ENCODE data around the gene PRSS22. TPM values are rescaled to one million over a fixed set of nuclear protein-coding genes. Genes with fewer than 3 reads are reported as not detected.

PRSS22 gene
- polyA plus RNA-seq, 1 donor from 2014 or later, result not detected

DNA sequence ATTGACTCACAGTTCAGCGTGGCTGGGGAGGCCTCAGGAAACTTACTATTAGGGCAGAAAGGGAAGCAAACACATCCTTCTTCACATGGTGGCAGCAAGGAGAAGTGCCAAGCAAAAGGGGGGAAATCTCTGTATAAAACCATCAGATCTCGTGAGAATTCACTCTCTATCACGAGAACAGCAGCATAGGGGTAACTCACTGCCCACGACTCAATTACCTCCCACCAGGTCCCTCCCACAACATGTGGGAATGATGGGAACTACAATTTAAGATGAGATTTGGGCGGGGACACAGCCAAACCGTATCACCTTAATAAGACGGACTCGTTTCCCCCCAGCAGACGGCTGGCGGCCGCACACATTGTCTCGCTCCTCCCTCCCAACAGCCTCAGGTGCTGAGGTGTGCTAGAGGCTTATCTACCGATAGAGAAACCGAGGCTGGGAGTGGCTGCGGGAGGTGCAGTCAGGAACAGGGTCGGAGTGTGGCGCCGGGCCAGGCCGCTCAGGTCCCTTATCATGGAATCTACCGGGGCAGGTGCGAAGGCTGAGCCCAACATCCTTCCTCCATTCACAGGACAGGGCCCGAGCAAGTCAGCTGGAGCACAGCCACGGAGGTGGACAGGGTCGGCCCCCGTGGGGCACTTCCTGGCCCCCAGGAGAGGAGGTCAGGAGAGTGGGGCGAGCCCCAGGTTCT is 32.8 kb downstream of the PRSS22 start:
- H3K4me3 ChIP-seq (ENCODE audit: low read length), result no peak overlapping the region
- H3K79me2 ChIP-seq (replicated peaks; ENCODE audit: insufficient read depth, low read length), result no peaks in the 10 kb centered on the region
- no peaks in the 10 kb centered on the region for H3K36me3 ChIP-seq (ENCODE audit: insufficient read depth, low read length)
- no peak overlapping the region for H3K9ac ChIP-seq (ENCODE audit: low read length)
- no peaks in the 10 kb centered on the region for H3K9me2 ChIP-seq (ENCODE audit: insufficient read depth, low read length)
- H2AFZ ChIP-seq (ENCODE audit: low read depth, low read length), result no peak overlapping the region
- no peak overlapping the region for H3K27ac ChIP-seq (ENCODE audit: low read length)
- no peaks in the 10 kb centered on the region for H3F3A ChIP-seq (ENCODE audit: insufficient read depth, low read length, poor library complexity, severe bottlenecking)
- H3K4me2 ChIP-seq (ENCODE audit: low read length), result no peak overlapping the region
- TF ChIP-seq POLR2AphosphoS5 (IDR thresholded peaks at IDR 0.05) (no peak), MXI1 (conservative IDR thresholded peaks at IDR 0.05; ENCODE audit: poor library complexity, severe bottlenecking) (no peak), RAD21 (conservative IDR thresholded peaks at IDR 0.05) (no peak)
- H3K27me3 ChIP-seq (ENCODE audit: insufficient read depth, low read depth, low read length), result no peaks in the 10 kb centered on the region
- no peaks in the 10 kb centered on the region for H3K9me3 ChIP-seq (ENCODE audit: low read length)
- H4K20me1 ChIP-seq (ENCODE audit: insufficient read depth), result no peaks in the 10 kb centered on the region

DNA sequence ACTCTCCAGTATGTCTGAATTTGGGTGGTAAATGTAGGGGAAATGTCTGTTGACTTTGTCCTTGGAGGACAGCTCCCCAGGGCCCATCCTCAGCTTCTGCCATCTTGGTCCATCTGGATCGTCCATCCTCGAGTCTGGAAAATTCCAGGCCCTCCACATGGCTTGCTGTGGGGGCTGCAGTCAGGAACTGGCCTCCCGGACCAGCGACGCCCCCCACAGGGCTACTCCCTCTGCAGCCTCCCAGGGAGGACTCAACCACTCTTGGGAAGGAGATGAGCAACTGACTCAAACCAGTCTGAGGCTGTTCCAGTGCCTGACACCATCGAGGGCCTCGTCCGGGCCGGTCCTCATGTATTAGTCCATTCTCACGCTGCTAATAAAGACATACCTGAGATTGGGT is 33.3 kb downstream of the PRSS22 start:
- H3K4me3 ChIP-seq (ENCODE audit: low read length), result no peak overlapping the region
- no peaks in the 10 kb centered on the region for H3K27me3 ChIP-seq (ENCODE audit: insufficient read depth, low read depth, low read length)
- no peaks in the 10 kb centered on the region for H3K9me3 ChIP-seq (ENCODE audit: low read length)
- H3K79me2 ChIP-seq (replicated peaks; ENCODE audit: insufficient read depth, low read length), result no peaks in the 10 kb centered on the region
- no peak overlapping the region for H2AFZ ChIP-seq (ENCODE audit: low read depth, low read length)
- no peak overlapping the region for H3K4me2 ChIP-seq (ENCODE audit: low read length)
- TF ChIP-seq RAD21 (conservative IDR thresholded peaks at IDR 0.05), result no peak
- no peak for TF ChIP-seq MXI1 (conservative IDR thresholded peaks at IDR 0.05; ENCODE audit: poor library complexity, severe bottlenecking)
- no peak for TF ChIP-seq TAF1 (IDR thresholded peaks at IDR 0.05; ENCODE audit: low read depth)
- no peak for TF ChIP-seq REST (IDR thresholded peaks at IDR 0.05; ENCODE audit: borderline replicate concordance)
- TF ChIP-seq SMC3 (conservative IDR thresholded peaks at IDR 0.05; ENCODE audit: poor library complexity), result no peak
- TF ChIP-seq CTCF (IDR thresholded peaks at IDR 0.05; ENCODE audit: poor library complexity, severe bottlenecking), result no peak
- TF ChIP-seq POLR2AphosphoS5 (IDR thresholded peaks at IDR 0.05), result no peak
- no peak for TF ChIP-seq EZH2 (IDR thresholded peaks at IDR 0.05; ENCODE audit: borderline replicate concordance, insufficient read depth, low read length, poor library complexity, severe bottlenecking)
- TF ChIP-seq EP300 (conservative IDR thresholded peaks at IDR 0.05; ENCODE audit: poor library complexity, severe bottlenecking), result no peak
- no peaks in the 10 kb centered on the region for H4K20me1 ChIP-seq (ENCODE audit: insufficient read depth)
- H3K36me3 ChIP-seq (ENCODE audit: insufficient read depth, low read length), result no peaks in the 10 kb centered on the region
- no peak overlapping the region for H3K9ac ChIP-seq (ENCODE audit: low read length)
- H3F3A ChIP-seq (ENCODE audit: insufficient read depth, low read length, poor library complexity, severe bottlenecking), result no peaks in the 10 kb centered on the region
- no peak overlapping the region for H3K27ac ChIP-seq (ENCODE audit: low read length)
- no peaks in the 10 kb centered on the region for H3K9me2 ChIP-seq (ENCODE audit: insufficient read depth, low read length)
